HepG2 (cell line): ENCODE data around the gene COL25A1. TPM values are rescaled to one million over a fixed set of nuclear protein-coding genes. Genes with fewer than 3 reads are reported as not detected.

Experiments used
- ATAC-seq: fragments of 200-7000 bp; cut with Tn5 transposase; 3 replicates; pipeline ENCODE4 v1.9.1; 2020; ENCODE audit warnings: mild to moderate bottlenecking, moderate library complexity
- BruUV-seq: library from RNA; stranded (reverse); fragments of 400-500 nt; replicated peaks from 2 replicates; lab custom pipeline; 2021; lab: Mats Ljungman, UMichigan
- CTCF ChIA-PET: fragments of 300-600 bp; formaldehyde crosslinking; extraction: SDS; loops from one replicate; lab custom pipeline; 2021; ENCODE audit warnings: low total read pairs, inconsistent platforms, low intra/inter-chr PET ratio; lab: Yijun Ruan, JAX
- POLR2A ChIA-PET: fragments of 350-600 bp; sonication (Branson Sonifier 250); formaldehyde crosslinking; loops from one replicate; lab custom pipeline; 2020; ENCODE audit warnings: antibody characterized with exemption, inconsistent platforms; lab: Yijun Ruan, JAX
- DNase-seq: peaks from one replicate; pipeline ENCODE4 v3.0.0-alpha.2; 2015; ENCODE audit warnings: low spot score
- FAIRE-seq: peaks from 3 replicates; lab custom pipeline; 2011; peaks lifted over from hg19 to GRCh38; lab: Jason Lieb, UNC
- H2AFZ ChIP-seq: one replicate; pipeline ENCODE4 v1.6.1; 2011; ENCODE audit warnings: low read length, inconsistent platforms
- H3K27ac ChIP-seq: fragments of 300-600 bp; 3 replicates; pipeline ENCODE4 v1.8.0; 2011; ENCODE audit warnings: mixed run types, mild to moderate bottlenecking, mixed read lengths, low read length, inconsistent platforms; ENCODE audit not compliant: insufficient read depth; ENCODE audit errors: extremely low read length
- H3K27me3 ChIP-seq, 2 experiments: fragments of 200-600 bp in 1 of 2; 2 replicates in 1 of 2; 3 replicates in 1 of 2; pipeline versions ENCODE4 v1.6.0 to v1.8.0; 2011; ENCODE audit warnings: low read length in 2 of 2, mild to moderate bottlenecking in 2 of 2, moderate library complexity in 2 of 2, inconsistent platforms in 1 of 2; ENCODE audit not compliant: insufficient read depth in 2 of 2, control insufficient read depth in 1 of 2
- H3K36me3 ChIP-seq, 2 experiments: fragments of 200-600 bp in 1 of 2; replicated peaks in 1 of 2; 2 replicates in 1 of 2; 3 replicates in 1 of 2; pipeline versions ENCODE4 v1.5.1 to v1.8.0; 2011; ENCODE audit warnings: low read length in 2 of 2, inconsistent platforms in 1 of 2; ENCODE audit not compliant: insufficient read depth in 2 of 2, control insufficient read depth in 1 of 2
- H3K4me1 ChIP-seq: 2 replicates; pipeline ENCODE4 v1.5.1; 2012; ENCODE audit warnings: low read length, inconsistent platforms; ENCODE audit not compliant: insufficient read depth
- H3K4me2 ChIP-seq: 2 replicates; pipeline ENCODE4 v1.6.0; 2011; ENCODE audit warnings: low read depth, low read length, inconsistent platforms
- H3K4me3 ChIP-seq, 3 experiments: fragments of 200-600 bp in 1 of 3; sonication (generic), shearing (Covaris generic) in 1 of 3; replicated peaks in 1 of 3; 2 replicates each; pipeline ENCODE4 v1.5.1; 2011 to 2016; ENCODE audit warnings: low read length in 3 of 3, inconsistent platforms in 2 of 3, low read depth in 2 of 3, mild to moderate bottlenecking in 2 of 3, control low read depth in 1 of 3, mixed read lengths in 1 of 3; ENCODE audit not compliant: insufficient read depth in 1 of 3
- H3K79me2 ChIP-seq: one replicate; pipeline ENCODE4 v1.6.1; 2011; ENCODE audit warnings: low read length, inconsistent platforms; ENCODE audit not compliant: insufficient read depth
- H3K9ac ChIP-seq: 2 replicates; pipeline ENCODE4 v1.6.0; 2011; ENCODE audit warnings: mild to moderate bottlenecking, low read depth, low read length, inconsistent platforms; ENCODE audit not compliant: insufficient read depth
- H3K9me3 ChIP-seq: 2 replicates; pipeline ENCODE4 v1.5.1; 2012; ENCODE audit warnings: mild to moderate bottlenecking, low read length
- H4K20me1 ChIP-seq: 2 replicates; pipeline ENCODE4 v1.6.0; 2011; ENCODE audit warnings: inconsistent platforms, mild to moderate bottlenecking, low read length, moderate library complexity; ENCODE audit not compliant: insufficient read depth
- NFE2L1 ChIP-seq: sonication (generic); formaldehyde crosslinking; IDR thresholded peaks from 2 replicates; pipeline ENCODE4 v1.4.0; 2020; ENCODE audit warnings: missing genetic modification reagents, mild to moderate bottlenecking, borderline replicate concordance
- SIN3A ChIP-seq: IDR thresholded peaks from 2 replicates; pipeline ENCODE4 v1.6.1; 2011; ENCODE audit warnings: low read depth, mild to moderate bottlenecking, control low read depth, low read length, borderline replicate concordance
- SRSF9 ChIP-seq: fragments of 200-400 bp; formaldehyde crosslinking; IDR thresholded peaks from 2 replicates; pipeline ENCODE4 v1.6.1; 2018; ENCODE audit warnings: borderline replicate concordance, mild to moderate bottlenecking, low read depth, low read length; ENCODE audit not compliant: insufficient read depth, poor library complexity, severe bottlenecking
- TEAD2 ChIP-seq: sonication (generic); formaldehyde crosslinking; IDR thresholded peaks from 2 replicates; pipeline ENCODE4 v1.9.0; 2021; ENCODE audit warnings: missing genetic modification reagents
- ZFAT ChIP-seq: sonication (generic); formaldehyde crosslinking; conservative IDR thresholded peaks from 2 replicates; pipeline ENCODE4 v1.8.1; 2023; ENCODE audit warnings: missing genetic modification reagents, inconsistent platforms
- ZNF251 ChIP-seq: sonication (generic); formaldehyde crosslinking; IDR thresholded peaks from 2 replicates; pipeline ENCODE4 v1.9.0; 2021; ENCODE audit warnings: mild to moderate bottlenecking, missing genetic modification reagents
- WGBS: methylation state at CpG from one replicate; pipeline ENCODE4 v1.1.6; 2017; ENCODE audit warnings: low lambda C conversion rate; 5-methylcytosine and 5-hydroxymethylcytosine counted together
- in situ Hi-C: cut with HindIII; loops from 2 replicates; pipeline ENCODE4 v1.10.0; 2017; ENCODE audit warnings: low pct_unique_long_range_greater_than_20kb; ENCODE audit not compliant: extremely low pct_ligation_motif_present
- intact Hi-C: fragments of 100-400 bp; cut with micrococcal nuclease; formaldehyde crosslinking; loops from one replicate; pipeline ENCODE4 v1.10.0; 2022; ENCODE audit not compliant: unreplicated experiment
- polyA plus RNA-seq, 8 experiments: library from polyadenylated mRNA; depleted of rRNA in 3 of 8; stranded (reverse) in 7 of 8; unstranded in 1 of 8; fragments of >200 nt; fragmentation: Illumina TruSeq in 4 of 8; extraction: Trizol in 4 of 8; gene quantifications; 2 replicates each; pipeline versions ENCODE4 v1.2.1 to v1.2.3, GENCODE V29; 2011 to 2016; ENCODE audit warnings: low read depth in 4 of 8, missing spikeins in 1 of 8, mixed read lengths in 1 of 8; ENCODE audit not compliant: insufficient read depth in 1 of 8
- total RNA-seq, 5 experiments: library from RNA; depleted of rRNA; stranded (reverse); fragments of >200 nt; fragmentation: Illumina TruSeq; extraction: Trizol; gene quantifications; 2 replicates each; pipeline ENCODE4 v1.2.3, GENCODE V29; 2016; ENCODE audit warnings: low read depth in 1 of 5
- TF ChIP-seq, protein P1 (sequence below): IDR thresholded peaks from 2 replicates; pipeline ENCODE4 v1.6.1; 2016

COL25A1 gene
- total and polyA plus RNA-seq, 2 of the 13 experiments (the other 11 are each of a cell fraction or from before 2014, with no cell fraction given) = not detected

DNA sequence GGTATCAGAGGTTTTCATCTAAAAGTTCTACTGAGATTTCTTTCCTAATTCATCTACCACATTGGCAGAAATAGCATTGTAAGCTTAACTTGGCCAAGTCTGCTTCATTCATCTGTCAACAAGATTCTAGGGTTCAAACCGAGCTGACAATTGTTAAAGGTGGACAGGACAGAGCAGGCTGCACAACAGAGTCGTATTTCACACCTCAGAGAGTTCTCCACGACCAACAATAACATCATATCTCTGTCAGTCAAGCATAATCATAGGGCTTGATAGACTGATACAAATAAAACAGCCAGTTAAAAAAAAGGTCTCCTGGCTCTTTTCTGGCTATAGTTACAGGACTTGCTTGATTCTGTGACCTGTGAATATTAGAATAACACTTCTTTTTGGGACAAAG is 259.2 kb downstream of the COL25A1 start:
- Histone ChIP-seq H3K27me3 (no peaks in the 10 kb centered on the region), H4K20me1 (no peaks in the 10 kb centered on the region), H3K27ac (no peak overlapping the region), H2AFZ (no peak overlapping the region), H3K4me1 (no peaks in the 10 kb centered on the region), H3K79me2 (no peaks in the 10 kb centered on the region), H3K9me3 (no peaks in the 10 kb centered on the region), H3K9ac (no peak overlapping the region), H3K4me3 (no peak overlapping the region), H3K4me2 (no peak overlapping the region), H3K36me3 (no peaks in the 10 kb centered on the region)
- POLR2A ChIA-PET = no interaction called here
- in situ Hi-C loops (no loop called here), intact Hi-C loops (no loop called here)
- ATAC-seq (no peak), DNase-seq (no peak), FAIRE-seq (no peak)
- TF ChIP-seq ZNF251 (CRISPR knock-in tag) = no peak
- TF ChIP-seq TEAD2 (CRISPR knock-in tag) = no peak
- no peak for TF ChIP-seq SIN3A
- no peak for TF ChIP-seq NFE2L1 (CRISPR knock-in tag)
- TF ChIP-seq, protein P1, sequence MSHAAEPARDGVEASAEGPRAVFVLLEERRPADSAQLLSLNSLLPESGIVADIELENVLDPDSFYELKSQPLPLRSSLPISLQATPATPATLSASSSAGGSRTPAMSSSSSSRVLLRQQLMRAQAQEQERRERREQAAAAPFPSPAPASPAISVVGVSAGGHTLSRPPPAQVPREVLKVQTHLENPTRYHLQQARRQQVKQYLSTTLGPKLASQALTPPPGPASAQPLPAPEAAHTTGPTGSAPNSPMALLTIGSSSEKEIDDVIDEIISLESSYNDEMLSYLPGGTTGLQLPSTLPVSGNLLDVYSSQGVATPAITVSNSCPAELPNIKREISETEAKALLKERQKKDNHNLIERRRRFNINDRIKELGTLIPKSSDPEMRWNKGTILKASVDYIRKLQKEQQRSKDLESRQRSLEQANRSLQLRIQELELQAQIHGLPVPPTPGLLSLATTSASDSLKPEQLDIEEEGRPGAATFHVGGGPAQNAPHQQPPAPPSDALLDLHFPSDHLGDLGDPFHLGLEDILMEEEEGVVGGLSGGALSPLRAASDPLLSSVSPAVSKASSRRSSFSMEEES (CRISPR knock-in tag) = no peak
- TF ChIP-seq ZFAT (CRISPR knock-in tag) = no peak
- TF ChIP-seq SRSF9 = no peak
- CTCF ChIA-PET = no interaction called here
- 0% methylated on average over 3 of the region's 3 CpGs for WGBS
- no TSS peak for BruUV-seq
